ENCODE results near the gene GJA9.

DNA sequence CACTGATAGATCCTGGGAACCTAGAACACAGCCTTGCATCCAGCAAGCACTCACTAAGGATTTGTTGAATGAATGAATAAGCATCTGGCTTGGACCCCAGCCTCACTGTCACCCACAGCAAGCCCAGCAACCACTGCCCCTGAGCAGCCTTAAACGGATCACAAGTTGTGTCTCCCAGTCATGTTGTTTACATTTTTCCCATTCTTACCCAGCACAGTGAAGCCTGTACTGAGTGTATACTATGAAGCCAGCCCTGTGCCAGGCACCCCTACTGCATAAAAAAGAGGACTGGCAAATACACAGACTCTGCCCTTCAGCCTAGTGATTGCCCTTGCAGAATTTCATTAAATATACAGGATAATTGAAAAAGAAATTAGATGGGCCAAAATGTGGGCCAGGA lies 52.0 kb downstream of the GJA9 start:
- TF ChIP-seq, protein P1, sequence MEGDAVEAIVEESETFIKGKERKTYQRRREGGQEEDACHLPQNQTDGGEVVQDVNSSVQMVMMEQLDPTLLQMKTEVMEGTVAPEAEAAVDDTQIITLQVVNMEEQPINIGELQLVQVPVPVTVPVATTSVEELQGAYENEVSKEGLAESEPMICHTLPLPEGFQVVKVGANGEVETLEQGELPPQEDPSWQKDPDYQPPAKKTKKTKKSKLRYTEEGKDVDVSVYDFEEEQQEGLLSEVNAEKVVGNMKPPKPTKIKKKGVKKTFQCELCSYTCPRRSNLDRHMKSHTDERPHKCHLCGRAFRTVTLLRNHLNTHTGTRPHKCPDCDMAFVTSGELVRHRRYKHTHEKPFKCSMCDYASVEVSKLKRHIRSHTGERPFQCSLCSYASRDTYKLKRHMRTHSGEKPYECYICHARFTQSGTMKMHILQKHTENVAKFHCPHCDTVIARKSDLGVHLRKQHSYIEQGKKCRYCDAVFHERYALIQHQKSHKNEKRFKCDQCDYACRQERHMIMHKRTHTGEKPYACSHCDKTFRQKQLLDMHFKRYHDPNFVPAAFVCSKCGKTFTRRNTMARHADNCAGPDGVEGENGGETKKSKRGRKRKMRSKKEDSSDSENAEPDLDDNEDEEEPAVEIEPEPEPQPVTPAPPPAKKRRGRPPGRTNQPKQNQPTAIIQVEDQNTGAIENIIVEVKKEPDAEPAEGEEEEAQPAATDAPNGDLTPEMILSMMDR (IDR thresholded peaks at IDR 0.05), result no peak
- TF ChIP-seq POLR2A (IDR thresholded peaks at IDR 0.05), result no peak
- no peak for TF ChIP-seq POLR2AphosphoS5 (IDR thresholded peaks at IDR 0.05; ENCODE audit: insufficient read depth in 1 of 2, low read depth in 1 of 2)
